Activated effector memory CD4-positive, alpha-beta T cell treated with anti-CD3 and anti-CD28 coated beads, Interleukin-2, amount 50 U/mL, for 16 hours (primary cell): ENCODE measurements around the gene SPOCK3.
A peak's percentile ranks its signal among the peaks of the same experiment; 100 is the strongest.
"Not testable (repeated sequence)": the region's sequence is repeated elsewhere in the genome, so short reads cannot be mapped to it uniquely, and the experiment has no call there.

Experiments
- DNase-seq: peaks from one replicate; pipeline ENCODE4 v3.0.0-alpha.2; 2020

The SPOCK3 gene

GRCh38 chr4:167031534-167032156 lies 202.6 kb downstream of the SPOCK3 start:
- no peak for DNase-seq

GRCh38 chr4:167028976-167029375 lies 205.3 kb downstream of the SPOCK3 start:
- no peak for DNase-seq

- no peak for DNase-seq
These were observed 208.6 kb downstream of the SPOCK3 start for GRCh38 chr4:167025670-167026069.

GRCh38 chr4:167023364-167023925 lies 210.8 kb downstream of the SPOCK3 start:
- no peak for DNase-seq

GRCh38 chr4:167021545-167022155 lies 212.6 kb downstream of the SPOCK3 start:
- peak; percentile 84 for DNase-seq

GRCh38 chr4:167020410-167020809 lies 213.9 kb downstream of the SPOCK3 start:
- no peak for DNase-seq

GRCh38 chr4:167014944-167015343 lies 219.3 kb downstream of the SPOCK3 start:
- no peak for DNase-seq

GRCh38 chr4:167003326-167003725 lies 231.0 kb downstream of the SPOCK3 start:
- DNase-seq = no peak

GRCh38 chr4:167000141-167000852 lies 234.0 kb downstream of the SPOCK3 start:
- DNase-seq = no peak

GRCh38 chr4:166996216-166996615 lies 238.1 kb downstream of the SPOCK3 start:
- DNase-seq = no peak

GRCh38 chr4:166994686-166995085 lies 239.6 kb downstream of the SPOCK3 start:
- DNase-seq = no peak

GRCh38 chr4:166991006-166991561 lies 243.2 kb downstream of the SPOCK3 start:
- DNase-seq = no peak

- no peak for DNase-seq
These were observed 244.4 kb downstream of the SPOCK3 start for GRCh38 chr4:166989886-166990285.

- DNase-seq = no peak
These were observed 247.3 kb downstream of the SPOCK3 start for GRCh38 chr4:166987026-166987425.

GRCh38 chr4:166981847-166982246 lies 252.4 kb downstream of the SPOCK3 start:
- no peak for DNase-seq

- no peak for DNase-seq
These were observed 253.9 kb downstream of the SPOCK3 start for GRCh38 chr4:166980419-166980818.

- DNase-seq = no peak
These were observed 256.7 kb downstream of the SPOCK3 start for GRCh38 chr4:166977596-166977995.

GRCh38 chr4:166972071-166972470 lies 262.2 kb downstream of the SPOCK3 start:
- DNase-seq = no peak

- DNase-seq = not testable (repeated sequence)
These were observed 266.1 kb downstream of the SPOCK3 start for GRCh38 chr4:166968219-166968618.

- no peak for DNase-seq
These were observed 268.7 kb downstream of the SPOCK3 start for GRCh38 chr4:166965562-166965961.

GRCh38 chr4:166957451-166957850 lies 276.8 kb downstream of the SPOCK3 start:
- DNase-seq = no peak

- DNase-seq = no peak
These were observed 277.8 kb downstream of the SPOCK3 start for GRCh38 chr4:166956484-166956883.

- DNase-seq = no peak
These were observed 292.7 kb downstream of the SPOCK3 start for GRCh38 chr4:166941629-166942028.

- no peak for DNase-seq
These were observed 303.8 kb downstream of the SPOCK3 start for GRCh38 chr4:166930464-166930863.
